ENCODE data around the gene PAX5. TPM values are rescaled to one million over a fixed set of nuclear protein-coding genes. Genes with fewer than 3 reads are reported as not detected.

Gene PAX5
- polyA plus RNA-seq, 3 donors: 0.03 to 0.15 TPM; not detected in 1

DNA sequence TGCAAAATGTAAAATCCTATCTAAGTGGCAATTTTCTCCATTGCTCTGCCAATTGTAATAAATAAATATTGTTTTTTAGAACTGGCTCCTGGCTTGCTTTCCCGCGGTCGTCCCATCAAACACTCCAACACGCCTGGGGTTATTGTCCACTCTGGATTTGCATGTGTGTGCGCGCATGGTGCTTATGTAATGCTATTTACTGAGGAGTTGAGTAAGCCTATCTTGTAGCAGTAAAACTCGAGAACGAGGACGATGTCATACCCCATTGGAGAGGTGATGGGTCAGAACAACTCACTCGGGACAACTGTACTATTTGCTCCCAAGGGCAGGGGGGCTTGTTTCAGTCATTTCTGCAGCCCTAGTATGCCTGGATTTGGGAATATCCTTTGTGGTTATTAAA is 220.9 kb downstream of the PAX5 start:
- H3K36me3 Mint-ChIP-seq: no peaks in the 10 kb centered on the region

DNA sequence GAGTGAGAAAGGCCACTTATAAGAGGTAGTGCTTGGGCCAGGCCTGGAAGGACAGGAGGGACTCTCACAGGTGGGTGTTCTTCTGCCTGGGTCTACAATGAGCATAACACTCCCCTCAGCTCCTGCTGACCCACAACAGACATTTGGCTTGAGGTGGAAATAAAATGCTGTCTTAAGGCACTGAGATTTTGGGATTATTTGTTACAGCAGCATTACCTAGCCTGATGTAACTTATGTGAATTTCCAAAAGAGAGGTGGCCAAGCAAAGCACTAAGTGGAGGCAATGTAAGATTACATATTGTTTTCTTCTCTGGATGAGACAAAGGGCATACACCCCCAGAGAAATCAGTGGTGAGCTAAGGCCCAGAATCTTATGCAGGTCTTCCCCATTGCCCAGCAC is 221.5 kb downstream of the PAX5 start:
- no peak overlapping the region for H3K4me3 Mint-ChIP-seq
- Histone ChIP-seq H3K36me3 (replicated peaks in 1 of 2; ENCODE audit: control insufficient read depth in 1 of 2, insufficient read depth in 2 of 2, low read length in 2 of 2) (no peaks in the 10 kb centered on the region), H3K4me1 (ENCODE audit: control insufficient read depth in 1 of 2, insufficient read depth in 2 of 2, low read length in 2 of 2) (no peaks in the 10 kb centered on the region), H3K4me3 (replicated peaks in 1 of 3; ENCODE audit: low read depth in 2 of 3, low read length in 3 of 3) (no peak overlapping the region), H4K20me1 (ENCODE audit: insufficient read depth, low read length) (no peaks in the 10 kb centered on the region), H3K27ac (ENCODE audit: low read depth in 1 of 2, low read length in 2 of 2) (no peak overlapping the region), H3K4me2 (replicated peaks; ENCODE audit: extremely low read depth, low read length, poor library complexity, severe bottlenecking) (no peak overlapping the region), H3K79me2 (ENCODE audit: insufficient read depth, low read length) (no peaks in the 10 kb centered on the region), H3K27me3 (ENCODE audit: control insufficient read depth in 2 of 2, insufficient read depth in 2 of 2, low read length in 2 of 2) (peaks cover 0 to under 1% of the 10 kb centered on the region in 2 donors), H3K9me3 (replicated peaks in 1 of 2; ENCODE audit: control insufficient read depth in 1 of 2, insufficient read depth in 1 of 2, low read length in 2 of 2) (no peaks in the 10 kb centered on the region), H2AFZ (ENCODE audit: insufficient read depth, low read depth, low read length, poor library complexity, severe bottlenecking) (no peak overlapping the region), H3K9ac (ENCODE audit: insufficient read depth, low read length, poor library complexity, severe bottlenecking) (no peak overlapping the region)
- intact Hi-C loops (cut with micrococcal nuclease): no loop called here
- H3K27ac Mint-ChIP-seq: no peak overlapping the region
- peaks cover 0 to 5% (median 0%) of the 10 kb centered on the region in 7 donors for H3K9me3 Mint-ChIP-seq
- peaks cover 1% of the 10 kb centered on the region for H3K4me1 Mint-ChIP-seq
- H3K27me3 Mint-ChIP-seq (ENCODE audit: low read depth in 3 of 3): peaks cover 5 to 18% (median 15%) of the 10 kb centered on the region in 3 donors
- TF ChIP-seq, protein P1, sequence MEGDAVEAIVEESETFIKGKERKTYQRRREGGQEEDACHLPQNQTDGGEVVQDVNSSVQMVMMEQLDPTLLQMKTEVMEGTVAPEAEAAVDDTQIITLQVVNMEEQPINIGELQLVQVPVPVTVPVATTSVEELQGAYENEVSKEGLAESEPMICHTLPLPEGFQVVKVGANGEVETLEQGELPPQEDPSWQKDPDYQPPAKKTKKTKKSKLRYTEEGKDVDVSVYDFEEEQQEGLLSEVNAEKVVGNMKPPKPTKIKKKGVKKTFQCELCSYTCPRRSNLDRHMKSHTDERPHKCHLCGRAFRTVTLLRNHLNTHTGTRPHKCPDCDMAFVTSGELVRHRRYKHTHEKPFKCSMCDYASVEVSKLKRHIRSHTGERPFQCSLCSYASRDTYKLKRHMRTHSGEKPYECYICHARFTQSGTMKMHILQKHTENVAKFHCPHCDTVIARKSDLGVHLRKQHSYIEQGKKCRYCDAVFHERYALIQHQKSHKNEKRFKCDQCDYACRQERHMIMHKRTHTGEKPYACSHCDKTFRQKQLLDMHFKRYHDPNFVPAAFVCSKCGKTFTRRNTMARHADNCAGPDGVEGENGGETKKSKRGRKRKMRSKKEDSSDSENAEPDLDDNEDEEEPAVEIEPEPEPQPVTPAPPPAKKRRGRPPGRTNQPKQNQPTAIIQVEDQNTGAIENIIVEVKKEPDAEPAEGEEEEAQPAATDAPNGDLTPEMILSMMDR (IDR thresholded peaks at IDR 0.05): no peak
- no peaks in the 10 kb centered on the region for H3K36me3 Mint-ChIP-seq
- no peak for DNase-seq

More for the DNA sequence above, 220.9 kb downstream of the PAX5 start:
- H3K27me3 ChIP-seq (ENCODE audit: control insufficient read depth in 2 of 2, insufficient read depth in 2 of 2, low read length in 2 of 2): peaks cover 0 to 6% of the 10 kb centered on the region in 2 donors
- H3K4me1 ChIP-seq (ENCODE audit: control insufficient read depth in 1 of 2, insufficient read depth in 2 of 2, low read length in 2 of 2): no peaks in the 10 kb centered on the region
- no peaks in the 10 kb centered on the region for H3K36me3 ChIP-seq (replicated peaks in 1 of 2; ENCODE audit: control insufficient read depth in 1 of 2, insufficient read depth in 2 of 2, low read length in 2 of 2)
- H3K4me3 ChIP-seq (replicated peaks in 1 of 3; ENCODE audit: low read depth in 2 of 3, low read length in 3 of 3): no peak overlapping the region
- no peak overlapping the region for H3K4me2 ChIP-seq (replicated peaks; ENCODE audit: extremely low read depth, low read length, poor library complexity, severe bottlenecking)
- DNase-seq: no peak
- no peaks in the 10 kb centered on the region for H3K79me2 ChIP-seq (ENCODE audit: insufficient read depth, low read length)
- Mint-ChIP-seq H3K9me3 (peaks cover 0 to 5% (median 0%) of the 10 kb centered on the region in 7 donors), H3K4me3 (no peak overlapping the region), H3K4me1 (peaks cover 2% of the 10 kb centered on the region), H3K27me3 (ENCODE audit: low read depth in 3 of 3) (peaks cover 9 to 22% (median 21%) of the 10 kb centered on the region in 3 donors), H3K27ac (no peak overlapping the region)
- TF ChIP-seq, protein P1 (IDR thresholded peaks at IDR 0.05): no peak
- H4K20me1 ChIP-seq (ENCODE audit: insufficient read depth, low read length): no peaks in the 10 kb centered on the region
- no peaks in the 10 kb centered on the region for H3K9me3 ChIP-seq (replicated peaks in 1 of 2; ENCODE audit: control insufficient read depth in 1 of 2, insufficient read depth in 1 of 2, low read length in 2 of 2)
- no peak overlapping the region for H2AFZ ChIP-seq (ENCODE audit: insufficient read depth, low read depth, low read length, poor library complexity, severe bottlenecking)
- 97% methylated on average over 5 of the region's 10 CpGs for WGBS (ENCODE audit: insufficient coverage)
- no peak overlapping the region for H3K27ac ChIP-seq (ENCODE audit: low read depth in 1 of 2, low read length in 2 of 2)
- H3K9ac ChIP-seq (ENCODE audit: insufficient read depth, low read length, poor library complexity, severe bottlenecking): no peak overlapping the region
- intact Hi-C loops (cut with micrococcal nuclease): no loop called here
